Stimulated activated memory B cell treated with anti-CD40 and anti-IgM and Interleukin-4, amounts not matched to agents 10 μg/mL and 1 μg/mL and 100 μg/mL, for 72 hours (primary cell): ENCODE results near the gene GOLIM4.

Experiments
- ATAC-seq: fragments of 150-1000 bp; cut with Tn5 transposase; 2 replicates; pipeline ENCODE4 v1.10.0; 2021
- H3K27ac Mint-ChIP-seq: one replicate; pipeline ENCODE4 v1.8.0; 2022; ENCODE audit warnings: mild to moderate bottlenecking, mixed read lengths
- H3K27me3 Mint-ChIP-seq: one replicate; pipeline ENCODE4 v1.8.0; 2022; ENCODE audit warnings: mixed read lengths
- H3K36me3 Mint-ChIP-seq: one replicate; pipeline ENCODE4 v1.8.0; 2022; ENCODE audit warnings: mixed read lengths
- H3K4me1 Mint-ChIP-seq: one replicate; pipeline ENCODE4 v1.8.0; 2022; ENCODE audit warnings: mixed read lengths
- H3K4me3 Mint-ChIP-seq: one replicate; pipeline ENCODE4 v1.8.0; 2022; ENCODE audit warnings: mild to moderate bottlenecking, moderate library complexity, mixed read lengths
- H3K9me3 Mint-ChIP-seq: one replicate; pipeline ENCODE4 v1.8.0; 2022; ENCODE audit warnings: mixed read lengths

Gene GOLIM4

GRCh38 chr3:168113848-168114247 lies 18.1 kb upstream of the GOLIM4 start:
- H3K4me3 Mint-ChIP-seq, result no peak overlapping the region
- H3K36me3 Mint-ChIP-seq, result no peaks in the 10 kb centered on the region
- H3K27ac Mint-ChIP-seq, result no peak overlapping the region
- no peaks in the 10 kb centered on the region for H3K9me3 Mint-ChIP-seq
- no peak for ATAC-seq
- no peaks in the 10 kb centered on the region for H3K27me3 Mint-ChIP-seq
- no peaks in the 10 kb centered on the region for H3K4me1 Mint-ChIP-seq

DNA sequence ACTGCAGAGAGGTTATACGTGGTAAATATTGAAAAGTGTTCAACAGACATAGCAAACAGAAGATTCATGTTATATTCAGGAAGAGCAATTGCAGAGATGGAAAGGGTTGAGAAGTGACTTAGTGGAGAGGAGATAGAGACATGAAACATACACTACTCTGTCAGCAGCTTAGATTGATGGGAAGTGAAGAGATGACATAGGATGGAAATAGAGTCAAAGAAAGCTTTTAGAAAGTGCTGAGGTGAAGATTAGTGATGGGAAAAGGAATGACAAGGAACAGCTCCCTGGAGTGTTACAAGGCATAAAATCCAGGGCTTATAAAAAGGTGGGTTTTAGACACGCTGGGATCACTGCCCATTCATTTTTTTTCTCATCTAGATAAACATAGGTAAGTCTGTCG lies 17.2 kb upstream of the GOLIM4 start:
- H3K9me3 Mint-ChIP-seq, result no peaks in the 10 kb centered on the region
- H3K4me3 Mint-ChIP-seq, result no peak overlapping the region
- H3K27ac Mint-ChIP-seq, result no peak overlapping the region
- no peaks in the 10 kb centered on the region for H3K4me1 Mint-ChIP-seq
- H3K36me3 Mint-ChIP-seq, result no peaks in the 10 kb centered on the region
- H3K27me3 Mint-ChIP-seq, result no peaks in the 10 kb centered on the region
- ATAC-seq, result no peak

DNA sequence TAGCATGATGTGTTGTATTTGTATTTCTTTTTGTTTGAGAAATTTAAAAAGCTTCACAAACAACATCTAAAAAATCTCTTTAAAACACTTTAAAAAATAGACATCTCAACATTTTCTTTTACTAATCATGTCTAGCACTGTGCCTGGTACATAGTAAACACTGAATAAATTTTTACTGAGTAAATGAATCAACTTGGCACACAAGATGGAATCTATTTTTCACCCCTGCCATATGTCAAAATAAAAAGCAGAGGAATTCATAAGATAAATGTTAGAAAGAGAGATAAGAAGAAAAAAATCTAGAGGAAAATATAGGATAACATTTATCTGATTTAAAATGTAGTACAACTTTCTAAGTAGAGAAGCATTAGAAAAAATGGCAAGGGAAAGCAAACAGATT lies 8.6 kb upstream of the GOLIM4 start:
- Mint-ChIP-seq H3K36me3 (no peaks in the 10 kb centered on the region), H3K27me3 (no peaks in the 10 kb centered on the region), H3K4me3 (no peak overlapping the region), H3K4me1 (no peaks in the 10 kb centered on the region), H3K27ac (no peak overlapping the region), H3K9me3 (peaks cover 4% of the 10 kb centered on the region)
- ATAC-seq, result no peak

GRCh38 chr3:168102735-168103410 lies 7.1 kb upstream of the GOLIM4 start:
- no peak overlapping the region for H3K4me3 Mint-ChIP-seq
- H3K36me3 Mint-ChIP-seq, result no peaks in the 10 kb centered on the region
- no peaks in the 10 kb centered on the region for H3K4me1 Mint-ChIP-seq
- no peak overlapping the region for H3K27ac Mint-ChIP-seq
- ATAC-seq, result no peak
- peaks cover 4% of the 10 kb centered on the region for H3K9me3 Mint-ChIP-seq
- H3K27me3 Mint-ChIP-seq, result no peaks in the 10 kb centered on the region

- Mint-ChIP-seq H3K9me3 (no peaks in the 10 kb centered on the region), H3K4me1 (no peaks in the 10 kb centered on the region), H3K36me3 (no peaks in the 10 kb centered on the region), H3K4me3 (no peak overlapping the region), H3K27me3 (no peaks in the 10 kb centered on the region), H3K27ac (no peak overlapping the region)
- ATAC-seq, result no peak
Observed at GRCh38 chr3:168100777-168101492, 5.2 kb upstream of the GOLIM4 start.

DNA sequence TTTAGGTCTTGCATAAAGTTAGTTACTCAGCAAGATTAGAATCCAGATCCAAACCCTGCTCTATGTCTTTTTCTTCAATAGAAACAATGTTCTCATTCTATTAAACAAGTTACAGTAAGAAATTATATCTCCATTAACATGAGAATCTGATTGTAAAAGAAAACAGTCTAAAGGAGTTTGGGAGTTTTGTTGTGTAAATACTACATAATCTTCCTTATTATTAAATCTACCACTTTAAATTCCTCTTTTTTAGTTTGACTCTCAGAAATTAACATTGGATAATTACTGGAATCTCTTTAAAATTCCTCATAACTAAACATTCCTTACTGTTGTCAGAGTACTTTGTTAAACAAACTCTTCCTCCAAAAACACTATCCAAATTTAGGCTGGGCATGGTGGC lies 1.7 kb upstream of the GOLIM4 start:
- H3K9me3 Mint-ChIP-seq, result no peaks in the 10 kb centered on the region
- H3K4me1 Mint-ChIP-seq, result peaks cover 17% of the 10 kb centered on the region
- no peaks in the 10 kb centered on the region for H3K36me3 Mint-ChIP-seq
- no peak for ATAC-seq
- H3K27me3 Mint-ChIP-seq, result no peaks in the 10 kb centered on the region
- no peak overlapping the region for H3K4me3 Mint-ChIP-seq
- H3K27ac Mint-ChIP-seq, result no peak overlapping the region

GRCh38 chr3:168096210-168096652 lies 507 bp upstream of the GOLIM4 start:
- H3K9me3 Mint-ChIP-seq, result no peaks in the 10 kb centered on the region
- H3K4me3 Mint-ChIP-seq, result peak overlapping the region; percentile 87
- ATAC-seq, result peak; percentile 31
- H3K36me3 Mint-ChIP-seq, result no peaks in the 10 kb centered on the region
- peaks cover 17% of the 10 kb centered on the region for H3K4me1 Mint-ChIP-seq
- H3K27me3 Mint-ChIP-seq, result no peaks in the 10 kb centered on the region
- H3K27ac Mint-ChIP-seq, result peak overlapping the region; percentile 86

DNA sequence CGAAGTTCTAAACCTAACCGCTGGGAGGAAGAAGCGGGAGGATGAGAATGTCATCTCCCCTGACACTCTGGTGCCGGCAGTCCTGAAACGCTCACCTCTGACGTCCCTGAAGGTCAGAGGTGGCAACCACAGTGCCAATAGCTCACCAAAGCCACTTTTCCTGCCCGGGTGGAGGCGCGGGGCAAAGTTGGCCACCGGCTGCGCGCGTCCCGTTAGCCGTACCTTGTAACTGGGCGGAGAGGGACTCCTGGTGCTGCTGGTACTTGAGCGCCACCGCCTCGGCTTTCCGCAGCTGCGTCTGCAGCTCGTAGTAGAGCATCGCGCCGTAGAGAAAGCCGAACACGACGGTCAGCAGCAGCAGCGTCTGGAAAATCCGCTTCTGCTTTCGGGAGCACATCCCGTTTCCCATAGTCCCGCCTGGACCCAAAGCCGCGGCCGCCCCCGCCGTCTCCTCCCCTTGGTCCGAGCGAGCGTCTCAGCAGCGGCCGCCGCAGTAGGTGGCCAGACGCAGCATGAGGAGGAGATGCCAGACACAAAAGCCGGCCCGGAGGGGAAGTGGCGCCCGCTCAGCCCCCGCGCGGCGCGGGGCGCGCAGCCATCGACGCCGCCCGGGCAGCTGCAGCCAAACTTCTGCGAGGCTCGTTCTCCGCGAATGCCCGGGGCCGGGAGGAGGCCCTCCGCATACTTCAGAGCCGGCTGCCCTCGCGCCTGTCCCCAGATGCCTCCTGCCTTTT lies 680 bp downstream of the GOLIM4 start:
- H3K27ac Mint-ChIP-seq, result peak overlapping the region; percentile 86
- peak; percentile 67 for ATAC-seq
- no peaks in the 10 kb centered on the region for H3K27me3 Mint-ChIP-seq
- no peaks in the 10 kb centered on the region for H3K36me3 Mint-ChIP-seq
- peaks cover 26% of the 10 kb centered on the region for H3K4me1 Mint-ChIP-seq
- H3K9me3 Mint-ChIP-seq, result no peaks in the 10 kb centered on the region
- peak overlapping the region; percentile 87 for H3K4me3 Mint-ChIP-seq

GRCh38 chr3:168094580-168094876 lies 1.2 kb downstream of the GOLIM4 start:
- no peak for ATAC-seq
- no peaks in the 10 kb centered on the region for H3K36me3 Mint-ChIP-seq
- H3K27ac Mint-ChIP-seq, result peak overlapping the region; percentile 86
- H3K4me1 Mint-ChIP-seq, result peaks cover 30% of the 10 kb centered on the region
- peak overlapping the region; percentile 87 for H3K4me3 Mint-ChIP-seq
- no peaks in the 10 kb centered on the region for H3K27me3 Mint-ChIP-seq
- no peaks in the 10 kb centered on the region for H3K9me3 Mint-ChIP-seq

DNA sequence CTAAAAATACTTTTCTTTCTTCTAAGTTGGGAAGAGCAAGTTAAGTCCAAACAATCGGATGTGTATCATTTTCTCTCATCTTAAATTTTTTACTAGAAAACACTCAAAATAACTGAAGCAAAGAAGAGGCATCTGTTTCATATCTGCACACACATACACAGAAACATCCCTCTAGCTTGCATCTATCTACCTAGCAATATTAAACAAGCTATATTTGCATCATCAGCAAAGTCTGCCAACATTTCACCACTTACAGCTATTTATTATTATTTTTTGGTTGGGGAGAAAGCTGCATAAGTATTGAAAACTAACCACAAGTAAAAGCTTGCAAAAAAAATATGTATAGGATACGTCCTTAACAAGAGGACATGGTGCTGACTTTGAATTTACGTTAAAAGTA lies 1.9 kb downstream of the GOLIM4 start:
- Mint-ChIP-seq H3K27me3 (no peaks in the 10 kb centered on the region), H3K9me3 (no peaks in the 10 kb centered on the region), H3K36me3 (no peaks in the 10 kb centered on the region), H3K4me3 (peak overlapping the region; percentile 21), H3K27ac (no peak overlapping the region), H3K4me1 (peaks cover 36% of the 10 kb centered on the region)
- ATAC-seq, result no peak

DNA sequence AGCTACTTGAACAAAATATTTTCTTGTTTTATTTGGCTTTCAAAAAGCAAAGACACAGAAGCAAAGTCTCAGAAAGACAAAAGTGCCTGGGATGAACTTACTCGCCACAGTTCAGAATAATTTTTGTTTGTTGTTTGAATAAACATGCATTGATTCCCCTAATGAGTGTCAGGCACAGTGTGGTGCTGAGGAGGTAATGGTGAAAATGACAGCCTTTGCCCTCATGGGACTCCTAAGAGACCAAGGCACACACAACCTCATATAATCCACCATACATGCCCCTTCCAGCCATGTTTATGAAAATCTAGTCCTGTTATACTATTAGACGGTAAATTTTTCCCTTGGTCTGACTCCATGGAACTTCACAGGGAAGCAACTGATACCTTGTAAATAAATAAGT lies 2.5 kb downstream of the GOLIM4 start:
- Mint-ChIP-seq H3K27ac (no peak overlapping the region), H3K4me1 (peaks cover 41% of the 10 kb centered on the region)

GRCh38 chr3:168091941-168092340 lies 3.8 kb downstream of the GOLIM4 start:
- Mint-ChIP-seq H3K27me3 (no peaks in the 10 kb centered on the region), H3K4me3 (no peak overlapping the region), H3K4me1 (peaks cover 42% of the 10 kb centered on the region), H3K9me3 (no peaks in the 10 kb centered on the region), H3K27ac (no peak overlapping the region), H3K36me3 (no peaks in the 10 kb centered on the region)
- no peak for ATAC-seq

More for the DNA sequence above, 2.5 kb downstream of the GOLIM4 start:
- no peak for ATAC-seq
- H3K27me3 Mint-ChIP-seq, result no peaks in the 10 kb centered on the region
- no peaks in the 10 kb centered on the region for H3K9me3 Mint-ChIP-seq
- peak overlapping the region; percentile 21 for H3K4me3 Mint-ChIP-seq
- no peaks in the 10 kb centered on the region for H3K36me3 Mint-ChIP-seq

DNA sequence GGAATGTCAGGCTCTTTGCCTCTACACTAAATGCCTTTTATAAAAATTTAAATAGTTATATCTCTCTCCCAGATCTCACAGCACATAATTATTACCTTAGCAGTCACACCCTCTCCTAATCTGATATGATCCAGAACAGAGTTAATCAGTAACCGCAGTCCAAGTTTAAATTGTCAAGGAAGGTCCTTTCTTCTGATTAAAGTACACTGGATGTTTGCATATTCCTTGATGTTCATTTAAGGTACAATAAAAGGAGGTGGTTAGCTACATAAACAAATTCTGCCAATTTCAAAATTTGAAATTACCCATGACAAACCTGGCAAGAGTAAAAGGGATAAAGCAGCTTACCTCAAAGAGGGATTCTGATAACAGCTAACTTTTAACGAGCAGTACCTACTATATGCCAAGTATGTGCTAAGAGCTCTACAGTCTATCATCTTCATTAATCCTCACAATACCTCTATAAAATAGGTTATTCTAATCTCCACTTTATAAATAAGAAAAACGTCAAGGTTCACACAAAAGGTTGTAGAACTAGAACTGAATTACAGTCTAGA lies 4.3 kb downstream of the GOLIM4 start:
- Mint-ChIP-seq H3K36me3 (no peaks in the 10 kb centered on the region), H3K4me1 (peaks cover 42% of the 10 kb centered on the region), H3K27ac (no peak overlapping the region), H3K9me3 (no peaks in the 10 kb centered on the region), H3K4me3 (no peak overlapping the region), H3K27me3 (no peaks in the 10 kb centered on the region)
- no peak for ATAC-seq

GRCh38 chr3:168090306-168091085 lies 5.2 kb downstream of the GOLIM4 start:
- H3K4me1 Mint-ChIP-seq, result peaks cover 44% of the 10 kb centered on the region
- no peak overlapping the region for H3K27ac Mint-ChIP-seq
- H3K4me3 Mint-ChIP-seq, result no peak overlapping the region
- ATAC-seq, result no peak
- no peaks in the 10 kb centered on the region for H3K36me3 Mint-ChIP-seq
- H3K27me3 Mint-ChIP-seq, result no peaks in the 10 kb centered on the region
- no peaks in the 10 kb centered on the region for H3K9me3 Mint-ChIP-seq

GRCh38 chr3:168089179-168089771 lies 6.4 kb downstream of the GOLIM4 start:
- Mint-ChIP-seq H3K9me3 (no peaks in the 10 kb centered on the region), H3K4me1 (peaks cover 51% of the 10 kb centered on the region), H3K27me3 (no peaks in the 10 kb centered on the region), H3K27ac (no peak overlapping the region), H3K4me3 (no peak overlapping the region), H3K36me3 (no peaks in the 10 kb centered on the region)
- no peak for ATAC-seq
